HepG2 (cell line): Measurements from ENCODE around the gene PTS. TPM values are rescaled to one million over a fixed set of nuclear protein-coding genes. Genes with fewer than 3 reads are reported as not detected.

Experiments used
- ATAC-seq: fragments of 200-7000 bp; cut with Tn5 transposase; 3 replicates; pipeline ENCODE4 v1.9.1; 2020; ENCODE audit warnings: mild to moderate bottlenecking, moderate library complexity
- BruUV-seq: library from RNA; stranded (reverse); fragments of 400-500 nt; replicated peaks from 2 replicates; lab custom pipeline; 2021; lab: Mats Ljungman, UMichigan
- CTCF ChIA-PET: fragments of 300-600 bp; formaldehyde crosslinking; extraction: SDS; loops from one replicate; lab custom pipeline; 2021; ENCODE audit warnings: low total read pairs, inconsistent platforms, low intra/inter-chr PET ratio; lab: Yijun Ruan, JAX
- POLR2A ChIA-PET: fragments of 350-600 bp; sonication (Branson Sonifier 250); formaldehyde crosslinking; loops from one replicate; lab custom pipeline; 2020; ENCODE audit warnings: antibody characterized with exemption, inconsistent platforms; lab: Yijun Ruan, JAX
- DNase-seq: peaks from one replicate; pipeline ENCODE4 v3.0.0-alpha.2; 2015; ENCODE audit warnings: low spot score
- FAIRE-seq: peaks from 3 replicates; lab custom pipeline; 2011; peaks lifted over from hg19 to GRCh38; lab: Jason Lieb, UNC
- H2AFZ ChIP-seq: one replicate; pipeline ENCODE4 v1.6.1; 2011; ENCODE audit warnings: low read length, inconsistent platforms
- H3K27ac ChIP-seq: fragments of 300-600 bp; 3 replicates; pipeline ENCODE4 v1.8.0; 2011; ENCODE audit warnings: mixed run types, mild to moderate bottlenecking, mixed read lengths, low read length, inconsistent platforms; ENCODE audit not compliant: insufficient read depth; ENCODE audit errors: extremely low read length
- H3K27me3 ChIP-seq, 2 experiments: fragments of 200-600 bp in 1 of 2; 2 replicates in 1 of 2; 3 replicates in 1 of 2; pipeline versions ENCODE4 v1.6.0 to v1.8.0; 2011; ENCODE audit warnings: low read length in 2 of 2, mild to moderate bottlenecking in 2 of 2, moderate library complexity in 2 of 2, inconsistent platforms in 1 of 2; ENCODE audit not compliant: insufficient read depth in 2 of 2, control insufficient read depth in 1 of 2
- H3K36me3 ChIP-seq, 2 experiments: fragments of 200-600 bp in 1 of 2; replicated peaks in 1 of 2; 2 replicates in 1 of 2; 3 replicates in 1 of 2; pipeline versions ENCODE4 v1.5.1 to v1.8.0; 2011; ENCODE audit warnings: low read length in 2 of 2, inconsistent platforms in 1 of 2; ENCODE audit not compliant: insufficient read depth in 2 of 2, control insufficient read depth in 1 of 2
- H3K4me1 ChIP-seq: 2 replicates; pipeline ENCODE4 v1.5.1; 2012; ENCODE audit warnings: low read length, inconsistent platforms; ENCODE audit not compliant: insufficient read depth
- H3K4me2 ChIP-seq: 2 replicates; pipeline ENCODE4 v1.6.0; 2011; ENCODE audit warnings: low read depth, low read length, inconsistent platforms
- H3K4me3 ChIP-seq, 3 experiments: fragments of 200-600 bp in 1 of 3; sonication (generic), shearing (Covaris generic) in 1 of 3; replicated peaks in 1 of 3; 2 replicates each; pipeline ENCODE4 v1.5.1; 2011 to 2016; ENCODE audit warnings: low read length in 3 of 3, inconsistent platforms in 2 of 3, low read depth in 2 of 3, mild to moderate bottlenecking in 2 of 3, control low read depth in 1 of 3, mixed read lengths in 1 of 3; ENCODE audit not compliant: insufficient read depth in 1 of 3
- H3K79me2 ChIP-seq: one replicate; pipeline ENCODE4 v1.6.1; 2011; ENCODE audit warnings: low read length, inconsistent platforms; ENCODE audit not compliant: insufficient read depth
- H3K9ac ChIP-seq: 2 replicates; pipeline ENCODE4 v1.6.0; 2011; ENCODE audit warnings: mild to moderate bottlenecking, low read depth, low read length, inconsistent platforms; ENCODE audit not compliant: insufficient read depth
- H3K9me3 ChIP-seq: 2 replicates; pipeline ENCODE4 v1.5.1; 2012; ENCODE audit warnings: mild to moderate bottlenecking, low read length
- H4K20me1 ChIP-seq: 2 replicates; pipeline ENCODE4 v1.6.0; 2011; ENCODE audit warnings: inconsistent platforms, mild to moderate bottlenecking, low read length, moderate library complexity; ENCODE audit not compliant: insufficient read depth
- AGO2 ChIP-seq: fragments of 200-400 bp; formaldehyde crosslinking; optimal IDR thresholded peaks from 2 replicates; pipeline ENCODE3; 2017; ENCODE audit warnings: mild to moderate bottlenecking, low read depth, low read length, moderate library complexity
- CTCF ChIP-seq: sonication (generic); formaldehyde crosslinking; IDR thresholded peaks from 2 replicates; pipeline ENCODE4 v1.5.0; 2020; ENCODE audit warnings: mild to moderate bottlenecking, missing genetic modification reagents, moderate library complexity
- ETS1 ChIP-seq: sonication (generic); formaldehyde crosslinking; IDR thresholded peaks from 2 replicates; pipeline ENCODE4 v1.4.0; 2020; ENCODE audit warnings: missing genetic modification reagents
- ISL2 ChIP-seq: sonication (generic); formaldehyde crosslinking; IDR thresholded peaks from 2 replicates; pipeline ENCODE4 v1.5.0; 2020; ENCODE audit warnings: missing genetic modification reagents
- MYNN ChIP-seq: sonication (generic); formaldehyde crosslinking; IDR thresholded peaks from 2 replicates; pipeline ENCODE4 v1.4.0; 2020; ENCODE audit warnings: mild to moderate bottlenecking, low read depth, missing genetic modification reagents
- PHF21A ChIP-seq: sonication (generic); formaldehyde crosslinking; IDR thresholded peaks from 2 replicates; pipeline ENCODE4 v1.5.0; 2020; ENCODE audit warnings: mild to moderate bottlenecking, missing genetic modification reagents
- RBM39 ChIP-seq: fragments of 200-400 bp; formaldehyde crosslinking; IDR thresholded peaks from one replicate; pipeline ENCODE4 v1.6.1; 2018; ENCODE audit warnings: antibody characterized with exemption, mild to moderate bottlenecking, low read depth, low read length; ENCODE audit not compliant: poor library complexity, severe bottlenecking
- ZBTB46 ChIP-seq: sonication (generic); formaldehyde crosslinking; IDR thresholded peaks from 2 replicates; pipeline ENCODE4 v1.4.0; 2020; ENCODE audit warnings: mild to moderate bottlenecking, missing genetic modification reagents, borderline replicate concordance
- ZFP1 ChIP-seq: IDR thresholded peaks from 2 replicates; pipeline ENCODE4 v1.6.1; 2016
- ZFP90 ChIP-seq: sonication (generic); formaldehyde crosslinking; IDR thresholded peaks from 2 replicates; pipeline ENCODE4 v1.8.0; 2022; ENCODE audit warnings: missing genetic modification reagents, mild to moderate bottlenecking, inconsistent platforms, borderline replicate concordance
- ZNF224 ChIP-seq: sonication (generic); formaldehyde crosslinking; IDR thresholded peaks from 2 replicates; pipeline ENCODE4 v1.5.0; 2020; ENCODE audit warnings: mild to moderate bottlenecking, missing genetic modification reagents
- ZNF296 ChIP-seq: sonication (generic); formaldehyde crosslinking; conservative IDR thresholded peaks from 2 replicates; pipeline ENCODE4 v1.5.0; 2020; ENCODE audit warnings: mild to moderate bottlenecking, missing genetic modification reagents
- ZNF34 ChIP-seq: sonication (generic); formaldehyde crosslinking; IDR thresholded peaks from 2 replicates; pipeline ENCODE4 v1.4.0; 2020; ENCODE audit warnings: mild to moderate bottlenecking, missing genetic modification reagents, borderline replicate concordance
- ZNF354B ChIP-seq: sonication (generic); formaldehyde crosslinking; IDR thresholded peaks from 2 replicates; pipeline ENCODE4 v1.8.0; 2022; ENCODE audit warnings: mild to moderate bottlenecking, missing genetic modification reagents
- ZNF431 ChIP-seq: sonication (generic); formaldehyde crosslinking; IDR thresholded peaks from 2 replicates; pipeline ENCODE4 v1.9.0; 2022; ENCODE audit warnings: missing genetic modification reagents, low read depth, mild to moderate bottlenecking, borderline replicate concordance
- ZNF44 ChIP-seq: sonication (generic); formaldehyde crosslinking; IDR thresholded peaks from 2 replicates; pipeline ENCODE4 v1.5.1; 2020; ENCODE audit warnings: mild to moderate bottlenecking, missing genetic modification reagents
- ZNF746 ChIP-seq: sonication (generic); formaldehyde crosslinking; IDR thresholded peaks from 2 replicates; pipeline ENCODE4 v1.8.0; 2022; ENCODE audit warnings: mild to moderate bottlenecking, missing genetic modification reagents
- ZNF777 ChIP-seq: sonication (generic); formaldehyde crosslinking; IDR thresholded peaks from 2 replicates; pipeline ENCODE4 v1.4.0; 2020; ENCODE audit warnings: missing genetic modification reagents
- in situ Hi-C: cut with HindIII; loops from 2 replicates; pipeline ENCODE4 v1.10.0; 2017; ENCODE audit warnings: low pct_unique_long_range_greater_than_20kb; ENCODE audit not compliant: extremely low pct_ligation_motif_present
- intact Hi-C: fragments of 100-400 bp; cut with micrococcal nuclease; formaldehyde crosslinking; loops from one replicate; pipeline ENCODE4 v1.10.0; 2022; ENCODE audit not compliant: unreplicated experiment
- polyA plus RNA-seq, 8 experiments: library from polyadenylated mRNA; depleted of rRNA in 3 of 8; stranded (reverse) in 7 of 8; unstranded in 1 of 8; fragments of >200 nt; fragmentation: Illumina TruSeq in 4 of 8; extraction: Trizol in 4 of 8; gene quantifications; 2 replicates each; pipeline versions ENCODE4 v1.2.1 to v1.2.3, GENCODE V29; 2011 to 2016; ENCODE audit warnings: low read depth in 4 of 8, missing spikeins in 1 of 8, mixed read lengths in 1 of 8; ENCODE audit not compliant: insufficient read depth in 1 of 8
- total RNA-seq, 5 experiments: library from RNA; depleted of rRNA; stranded (reverse); fragments of >200 nt; fragmentation: Illumina TruSeq; extraction: Trizol; gene quantifications; 2 replicates each; pipeline ENCODE4 v1.2.3, GENCODE V29; 2016; ENCODE audit warnings: low read depth in 1 of 5
- TF ChIP-seq, protein P1 (sequence below): sonication (generic); formaldehyde crosslinking; conservative IDR thresholded peaks from 2 replicates; pipeline ENCODE4 v1.4.0; 2020; ENCODE audit warnings: missing genetic modification reagents

PTS gene
- total and polyA plus RNA-seq, 2 of the 13 experiments (the other 11 are each of a cell fraction or from before 2014, with no cell fraction given): 33.6 to 49.3 TPM

DNA sequence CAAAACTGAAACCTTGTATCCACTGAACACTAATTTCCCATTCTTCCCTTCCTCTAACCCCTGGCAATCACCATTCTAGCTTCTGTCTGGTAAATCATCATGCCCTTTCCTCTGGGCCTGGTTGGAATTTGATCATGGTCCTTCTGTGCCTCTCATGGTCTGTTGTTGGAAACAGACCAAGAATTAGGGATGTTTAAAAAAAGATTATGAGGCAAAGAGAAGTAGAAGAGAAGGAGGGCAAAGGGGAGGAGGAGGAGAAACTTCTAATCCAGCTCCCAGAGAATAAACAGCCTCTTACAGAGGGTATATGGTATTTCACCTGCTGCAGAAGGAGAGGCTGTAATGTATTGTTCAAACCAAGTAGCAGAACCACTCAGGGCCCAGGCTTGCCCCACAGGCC, 40.3 kb upstream of the PTS start:
- Histone ChIP-seq H3K4me3 (no peak overlapping the region), H3K4me2 (no peak overlapping the region), H3K27ac (no peak overlapping the region), H3K4me1 (no peaks in the 10 kb centered on the region), H4K20me1 (no peaks in the 10 kb centered on the region), H2AFZ (no peak overlapping the region), H3K79me2 (no peaks in the 10 kb centered on the region), H3K27me3 (no peaks in the 10 kb centered on the region), H3K9ac (no peak overlapping the region), H3K36me3 (no peaks in the 10 kb centered on the region), H3K9me3 (no peaks in the 10 kb centered on the region)
- CTCF ChIA-PET: no interaction called here
- no peak for TF ChIP-seq CTCF (CRISPR knock-in tag)
- TF ChIP-seq PHF21A: no peak
- no peak for TF ChIP-seq AGO2
- TF ChIP-seq MYNN (CRISPR knock-in tag): no peak
- TF ChIP-seq RBM39: no peak
- no peak for TF ChIP-seq ZFP90 (CRISPR knock-in tag)
- TF ChIP-seq ISL2 (CRISPR knock-in tag): no peak
- TF ChIP-seq ETS1: no peak
- no peak for TF ChIP-seq ZNF34
- TF ChIP-seq ZNF431: no peak
- TF ChIP-seq ZFP1 (CRISPR knock-in tag): no peak
- no peak for TF ChIP-seq ZBTB46 (CRISPR knock-in tag)
- no peak for TF ChIP-seq ZNF44 (CRISPR knock-in tag)
- TF ChIP-seq ZNF354B (CRISPR knock-in tag): no peak
- TF ChIP-seq ZNF224 (CRISPR knock-in tag): no peak
- no peak for TF ChIP-seq ZNF746 (CRISPR knock-in tag)
- no peak for TF ChIP-seq ZNF777 (CRISPR knock-in tag)
- TF ChIP-seq, protein P1, sequence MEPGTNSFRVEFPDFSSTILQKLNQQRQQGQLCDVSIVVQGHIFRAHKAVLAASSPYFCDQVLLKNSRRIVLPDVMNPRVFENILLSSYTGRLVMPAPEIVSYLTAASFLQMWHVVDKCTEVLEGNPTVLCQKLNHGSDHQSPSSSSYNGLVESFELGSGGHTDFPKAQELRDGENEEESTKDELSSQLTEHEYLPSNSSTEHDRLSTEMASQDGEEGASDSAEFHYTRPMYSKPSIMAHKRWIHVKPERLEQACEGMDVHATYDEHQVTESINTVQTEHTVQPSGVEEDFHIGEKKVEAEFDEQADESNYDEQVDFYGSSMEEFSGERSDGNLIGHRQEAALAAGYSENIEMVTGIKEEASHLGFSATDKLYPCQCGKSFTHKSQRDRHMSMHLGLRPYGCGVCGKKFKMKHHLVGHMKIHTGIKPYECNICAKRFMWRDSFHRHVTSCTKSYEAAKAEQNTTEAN: no peak
- TF ChIP-seq ZNF296: no peak
- no peak for ATAC-seq
- DNase-seq: no peak
- intact Hi-C loops: no loop called here
- in situ Hi-C loops: no loop called here
- BruUV-seq: no TSS peak
- FAIRE-seq: no peak
- POLR2A ChIA-PET: no interaction called here
